Cardiac fibroblast (primary cell): ENCODE measurements around the gene CCDC127.

ENCODE experiments used
- DNase-seq, 2 donors: peaks; one replicate each; pipeline versions ENCODE4 v3.0.0 to v3.0.0-alpha.2; 2010; ENCODE audit warnings: low read depth in 2 of 2
- H3K4me3 ChIP-seq, 2 donors: replicated peaks in 1 of 2; 1 replicate in 1 of 2; 2 replicates in 1 of 2; pipeline ENCODE4 v1.5.1; 2011; ENCODE audit warnings: low read depth in 2 of 2, low read length in 2 of 2, mild to moderate bottlenecking in 2 of 2, moderate library complexity in 1 of 2
- CTCF ChIP-seq: IDR thresholded peaks from one replicate; pipeline ENCODE4 v1.5.1; 2011; ENCODE audit warnings: low read depth, mild to moderate bottlenecking, low read length, inconsistent platforms

Gene CCDC127

GRCh38 chr5:161803-162110, 56.2 kb downstream of the CCDC127 start:
- DNase-seq, result no peak
- TF ChIP-seq CTCF, result no peak
- H3K4me3 ChIP-seq, result no peak overlapping the region

- no peak overlapping the region for H3K4me3 ChIP-seq
- no peak for TF ChIP-seq CTCF
- no peak for DNase-seq
Observed at GRCh38 chr5:160921-161802, 56.8 kb downstream of the CCDC127 start.

GRCh38 chr5:160173-160510, 57.8 kb downstream of the CCDC127 start:
- TF ChIP-seq CTCF, result no peak
- H3K4me3 ChIP-seq, result no peak overlapping the region
- DNase-seq, result peak in 1 of 2 donors; percentile 37

DNA sequence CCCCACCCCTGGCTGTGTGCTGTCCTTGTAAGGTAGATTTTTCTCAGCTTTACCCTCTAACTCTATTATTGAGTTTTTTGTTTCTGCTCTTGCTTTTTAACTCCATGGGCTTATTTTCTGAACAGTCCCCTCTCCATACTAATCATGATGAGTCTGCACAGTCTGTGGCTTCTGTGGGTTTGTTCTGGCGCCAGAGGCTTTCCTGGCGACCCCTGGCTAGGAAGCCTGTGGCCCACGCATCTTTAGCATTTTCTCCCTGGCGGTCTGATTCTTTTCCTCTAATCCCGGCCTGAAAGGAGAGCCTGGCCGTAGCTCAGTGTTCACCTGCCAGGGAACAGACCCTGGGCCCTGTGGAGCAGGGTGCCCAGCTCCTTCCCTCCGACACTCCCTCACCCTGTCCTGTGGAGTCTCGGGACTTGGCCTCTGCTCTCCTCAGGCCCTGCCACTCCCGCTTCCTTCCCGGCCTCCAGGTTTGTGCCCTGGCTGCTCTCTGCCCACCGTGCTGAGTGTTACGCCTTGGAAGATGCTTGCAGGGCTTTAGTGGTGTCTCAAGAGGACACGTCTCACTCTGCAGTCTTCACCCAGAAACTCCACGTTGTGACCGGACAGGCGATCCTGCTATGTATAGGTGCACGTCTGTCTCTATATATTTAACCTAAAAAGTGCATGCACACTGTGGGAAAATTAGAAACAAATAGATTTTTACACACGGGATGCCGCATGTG, 58.3 kb downstream of the CCDC127 start:
- peak; percentile 14 to 37 for DNase-seq
- no peak for TF ChIP-seq CTCF
- H3K4me3 ChIP-seq, result no peak overlapping the region

- no peak for DNase-seq
- no peak overlapping the region for H3K4me3 ChIP-seq
- TF ChIP-seq CTCF, result no peak
Observed at GRCh38 chr5:158807-159447, 59.0 kb downstream of the CCDC127 start.

GRCh38 chr5:157801-158200, 60.2 kb downstream of the CCDC127 start:
- no peak for TF ChIP-seq CTCF
- no peak for DNase-seq
- no peak overlapping the region for H3K4me3 ChIP-seq
